Measurements from ENCODE around the gene GRAP2.

DNA sequence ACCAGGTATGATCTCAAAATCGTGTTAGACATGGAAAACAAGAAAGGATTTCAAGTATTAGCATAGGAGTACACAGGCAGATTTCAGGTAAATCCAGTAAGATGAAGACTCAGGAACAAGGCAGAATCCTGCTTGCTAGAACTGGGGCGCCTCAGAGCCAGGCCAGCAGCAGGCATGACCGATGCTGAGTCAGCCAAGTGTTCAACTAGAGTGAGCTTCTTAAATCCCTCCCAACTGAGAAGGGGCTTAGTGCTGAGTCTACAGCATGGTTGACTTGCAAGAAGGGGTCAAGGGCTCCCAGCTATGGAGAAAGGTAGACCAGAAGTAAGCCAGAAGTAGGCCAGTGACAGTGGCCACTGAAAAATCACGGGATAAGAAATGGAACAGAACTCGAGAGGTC lies 12.4 kb downstream of the GRAP2 start:
- TF ChIP-seq POLR2A (IDR thresholded peaks at IDR 0.05) = no peak
- TF ChIP-seq, protein P1, sequence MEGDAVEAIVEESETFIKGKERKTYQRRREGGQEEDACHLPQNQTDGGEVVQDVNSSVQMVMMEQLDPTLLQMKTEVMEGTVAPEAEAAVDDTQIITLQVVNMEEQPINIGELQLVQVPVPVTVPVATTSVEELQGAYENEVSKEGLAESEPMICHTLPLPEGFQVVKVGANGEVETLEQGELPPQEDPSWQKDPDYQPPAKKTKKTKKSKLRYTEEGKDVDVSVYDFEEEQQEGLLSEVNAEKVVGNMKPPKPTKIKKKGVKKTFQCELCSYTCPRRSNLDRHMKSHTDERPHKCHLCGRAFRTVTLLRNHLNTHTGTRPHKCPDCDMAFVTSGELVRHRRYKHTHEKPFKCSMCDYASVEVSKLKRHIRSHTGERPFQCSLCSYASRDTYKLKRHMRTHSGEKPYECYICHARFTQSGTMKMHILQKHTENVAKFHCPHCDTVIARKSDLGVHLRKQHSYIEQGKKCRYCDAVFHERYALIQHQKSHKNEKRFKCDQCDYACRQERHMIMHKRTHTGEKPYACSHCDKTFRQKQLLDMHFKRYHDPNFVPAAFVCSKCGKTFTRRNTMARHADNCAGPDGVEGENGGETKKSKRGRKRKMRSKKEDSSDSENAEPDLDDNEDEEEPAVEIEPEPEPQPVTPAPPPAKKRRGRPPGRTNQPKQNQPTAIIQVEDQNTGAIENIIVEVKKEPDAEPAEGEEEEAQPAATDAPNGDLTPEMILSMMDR (IDR thresholded peaks at IDR 0.05) = no peak
- TF ChIP-seq EP300 (IDR thresholded peaks at IDR 0.05) = no peak
